Panc1 (cell line): ENCODE data around the gene PIP5K1C.

Source experiments
- POLR2AphosphoS5 ChIP-seq: IDR thresholded peaks from 2 replicates; pipeline ENCODE4 v1.6.1; 2012; ENCODE audit warnings: mild to moderate bottlenecking, low read depth, low read length, moderate library complexity
- SIN3A ChIP-seq: IDR thresholded peaks from 2 replicates; pipeline ENCODE4 v1.6.1; 2012; ENCODE audit warnings: low read depth, mild to moderate bottlenecking, low read length, moderate library complexity, borderline replicate concordance; ENCODE audit not compliant: insufficient read depth
- TCF7L2 ChIP-seq: IDR thresholded peaks from 2 replicates; pipeline ENCODE4 v1.6.1; 2011; ENCODE audit warnings: mild to moderate bottlenecking, low read depth, low read length, inconsistent platforms
- TF ChIP-seq, protein P1 (sequence below): fragments of 450-650 bp; IDR thresholded peaks from 2 replicates; pipeline ENCODE4 v1.5.1; 2017; ENCODE audit warnings: mild to moderate bottlenecking
- TF ChIP-seq, protein P2 (sequence below), 2 experiments: IDR thresholded peaks; 2 replicates each; pipeline ENCODE4 v1.6.1; 2011 to 2012; ENCODE audit warnings: low read depth in 2 of 2, control low read depth in 1 of 2, low read length in 1 of 2, mild to moderate bottlenecking in 1 of 2, moderate library complexity in 1 of 2; ENCODE audit not compliant: insufficient read depth in 1 of 2

DNA sequence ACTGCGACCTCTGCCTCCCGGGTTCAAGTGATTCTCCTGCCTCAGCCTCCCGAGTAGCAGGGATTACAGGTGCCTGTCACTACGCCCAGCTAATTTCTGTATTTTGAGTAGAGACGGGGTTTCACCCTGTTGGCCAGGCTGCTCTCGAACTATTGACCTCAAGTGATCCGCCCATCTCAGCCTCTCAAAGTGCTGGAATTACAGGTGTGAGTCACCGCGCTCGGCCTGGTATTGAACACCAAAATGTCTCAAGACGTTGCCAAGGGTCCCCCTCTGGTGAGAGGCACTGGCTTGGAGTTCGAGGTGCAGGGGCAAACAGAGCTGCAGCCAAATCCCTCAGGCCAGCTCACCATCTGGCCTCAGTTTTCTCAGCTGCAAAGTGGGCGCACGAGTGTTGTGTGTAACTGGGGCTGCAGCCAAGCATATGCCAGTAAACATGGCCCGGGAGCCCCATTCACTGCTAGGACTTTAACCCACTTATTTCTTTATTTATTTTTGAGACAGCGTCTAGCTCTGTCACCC, 15.9 kb upstream of the PIP5K1C start:
- TF ChIP-seq, protein P1, sequence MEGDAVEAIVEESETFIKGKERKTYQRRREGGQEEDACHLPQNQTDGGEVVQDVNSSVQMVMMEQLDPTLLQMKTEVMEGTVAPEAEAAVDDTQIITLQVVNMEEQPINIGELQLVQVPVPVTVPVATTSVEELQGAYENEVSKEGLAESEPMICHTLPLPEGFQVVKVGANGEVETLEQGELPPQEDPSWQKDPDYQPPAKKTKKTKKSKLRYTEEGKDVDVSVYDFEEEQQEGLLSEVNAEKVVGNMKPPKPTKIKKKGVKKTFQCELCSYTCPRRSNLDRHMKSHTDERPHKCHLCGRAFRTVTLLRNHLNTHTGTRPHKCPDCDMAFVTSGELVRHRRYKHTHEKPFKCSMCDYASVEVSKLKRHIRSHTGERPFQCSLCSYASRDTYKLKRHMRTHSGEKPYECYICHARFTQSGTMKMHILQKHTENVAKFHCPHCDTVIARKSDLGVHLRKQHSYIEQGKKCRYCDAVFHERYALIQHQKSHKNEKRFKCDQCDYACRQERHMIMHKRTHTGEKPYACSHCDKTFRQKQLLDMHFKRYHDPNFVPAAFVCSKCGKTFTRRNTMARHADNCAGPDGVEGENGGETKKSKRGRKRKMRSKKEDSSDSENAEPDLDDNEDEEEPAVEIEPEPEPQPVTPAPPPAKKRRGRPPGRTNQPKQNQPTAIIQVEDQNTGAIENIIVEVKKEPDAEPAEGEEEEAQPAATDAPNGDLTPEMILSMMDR: no peak
- TF ChIP-seq, protein P2, sequence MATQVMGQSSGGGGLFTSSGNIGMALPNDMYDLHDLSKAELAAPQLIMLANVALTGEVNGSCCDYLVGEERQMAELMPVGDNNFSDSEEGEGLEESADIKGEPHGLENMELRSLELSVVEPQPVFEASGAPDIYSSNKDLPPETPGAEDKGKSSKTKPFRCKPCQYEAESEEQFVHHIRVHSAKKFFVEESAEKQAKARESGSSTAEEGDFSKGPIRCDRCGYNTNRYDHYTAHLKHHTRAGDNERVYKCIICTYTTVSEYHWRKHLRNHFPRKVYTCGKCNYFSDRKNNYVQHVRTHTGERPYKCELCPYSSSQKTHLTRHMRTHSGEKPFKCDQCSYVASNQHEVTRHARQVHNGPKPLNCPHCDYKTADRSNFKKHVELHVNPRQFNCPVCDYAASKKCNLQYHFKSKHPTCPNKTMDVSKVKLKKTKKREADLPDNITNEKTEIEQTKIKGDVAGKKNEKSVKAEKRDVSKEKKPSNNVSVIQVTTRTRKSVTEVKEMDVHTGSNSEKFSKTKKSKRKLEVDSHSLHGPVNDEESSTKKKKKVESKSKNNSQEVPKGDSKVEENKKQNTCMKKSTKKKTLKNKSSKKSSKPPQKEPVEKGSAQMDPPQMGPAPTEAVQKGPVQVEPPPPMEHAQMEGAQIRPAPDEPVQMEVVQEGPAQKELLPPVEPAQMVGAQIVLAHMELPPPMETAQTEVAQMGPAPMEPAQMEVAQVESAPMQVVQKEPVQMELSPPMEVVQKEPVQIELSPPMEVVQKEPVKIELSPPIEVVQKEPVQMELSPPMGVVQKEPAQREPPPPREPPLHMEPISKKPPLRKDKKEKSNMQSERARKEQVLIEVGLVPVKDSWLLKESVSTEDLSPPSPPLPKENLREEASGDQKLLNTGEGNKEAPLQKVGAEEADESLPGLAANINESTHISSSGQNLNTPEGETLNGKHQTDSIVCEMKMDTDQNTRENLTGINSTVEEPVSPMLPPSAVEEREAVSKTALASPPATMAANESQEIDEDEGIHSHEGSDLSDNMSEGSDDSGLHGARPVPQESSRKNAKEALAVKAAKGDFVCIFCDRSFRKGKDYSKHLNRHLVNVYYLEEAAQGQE (IDR thresholded peaks at IDR 0.05; ENCODE audit: insufficient read depth in 1 of 2, low read depth in 2 of 2, low read length in 1 of 2): no peak
- TF ChIP-seq TCF7L2: no peak
- TF ChIP-seq SIN3A: no peak
- no peak for TF ChIP-seq POLR2AphosphoS5
